K562 (cell line): Measurements from ENCODE around the gene NDUFB10. TPM values are rescaled to one million over a fixed set of nuclear protein-coding genes. Genes with fewer than 3 reads are reported as not detected.

Experiments used
- ATF7 ChIP-seq: fragments of 450-650 bp; IDR thresholded peaks from 2 replicates; pipeline ENCODE4 v1.7.1; 2014; ENCODE audit warnings: mild to moderate bottlenecking, moderate library complexity
- BHLHE40 ChIP-seq: IDR thresholded peaks from 2 replicates; pipeline ENCODE4 v1.6.1; 2011; ENCODE audit warnings: low read length, improper control_type of control experiment
- CHD1 ChIP-seq: fragments of 200-600 bp; sonication (generic); IDR thresholded peaks from one replicate; pipeline ENCODE4 v1.6.1; 2012; ENCODE audit warnings: mild to moderate bottlenecking, moderate library complexity, low read length, inconsistent platforms
- CTBP1 ChIP-seq: fragments of 450-650 bp; IDR thresholded peaks from 2 replicates; pipeline ENCODE4 v1.6.1; 2016; ENCODE audit warnings: borderline replicate concordance
- E2F3 ChIP-seq: fragments of 250-450 bp; sonication (Bioruptor Pico); IDR thresholded peaks from 2 replicates; pipeline ENCODE4 v1.4.0; 2020; ENCODE audit warnings: mild to moderate bottlenecking
- ESRRA ChIP-seq: fragments of 450-650 bp; IDR thresholded peaks from 2 replicates; pipeline ENCODE4 v1.6.1; 2014; ENCODE audit warnings: low read depth, mild to moderate bottlenecking, moderate library complexity, borderline replicate concordance
- FUS ChIP-seq: fragments of 200-400 bp; formaldehyde crosslinking; optimal IDR thresholded peaks from 2 replicates; pipeline ENCODE3; 2017; ENCODE audit warnings: low read depth, low read length
- JUN ChIP-seq, 2 experiments: sonication (generic) in 1 of 2; formaldehyde crosslinking in 1 of 2; IDR thresholded peaks; 2 replicates each; pipeline versions ENCODE4 v1.6.1 to v1.8.0; 2012 to 2022; ENCODE audit warnings: borderline replicate concordance in 2 of 2, mild to moderate bottlenecking in 2 of 2, improper control_type of control experiment in 1 of 2, low read depth in 1 of 2, low read length in 1 of 2, missing genetic modification reagents in 1 of 2
- JUND ChIP-seq, 2 experiments: IDR thresholded peaks; 2 replicates in 1 of 2; 3 replicates in 1 of 2; pipeline ENCODE4 v1.6.1; 2011; ENCODE audit warnings: borderline replicate concordance in 2 of 2, low read depth in 2 of 2, low read length in 2 of 2, improper control_type of control experiment in 1 of 2, missing biosample characterization in 1 of 2, missing genetic modification characterization in 1 of 2, missing genetic modification reagents in 1 of 2
- NCOA6 ChIP-seq: fragments of 450-650 bp; IDR thresholded peaks from 2 replicates; pipeline ENCODE4 v1.6.1; 2017; ENCODE audit warnings: mild to moderate bottlenecking
- NFATC3 ChIP-seq: fragments of 450-650 bp; IDR thresholded peaks from 2 replicates; pipeline ENCODE4 v1.6.1; 2017; ENCODE audit warnings: mild to moderate bottlenecking
- NR3C1 ChIP-seq: sonication (generic); formaldehyde crosslinking; IDR thresholded peaks from 2 replicates; pipeline ENCODE4 v1.8.1; 2022; ENCODE audit warnings: missing genetic modification reagents
- PHF8 ChIP-seq: fragments of 200-600 bp; sonication (generic); IDR thresholded peaks from 2 replicates; pipeline ENCODE4 v1.6.1; 2012; ENCODE audit warnings: mixed run types, mild to moderate bottlenecking, inconsistent platforms, low read length, moderate library complexity, borderline replicate concordance
- POLR3G ChIP-seq: IDR thresholded peaks from 2 replicates; pipeline ENCODE4 v1.6.1; 2011; ENCODE audit not compliant: insufficient read length, insufficient replicate concordance; ENCODE audit errors: extremely low read depth
- PTTG1 ChIP-seq: fragments of 450-650 bp; IDR thresholded peaks from 2 replicates; pipeline ENCODE4 v1.6.1; 2016; ENCODE audit warnings: low read depth, mild to moderate bottlenecking, missing genetic modification characterization, missing compliant biosample characterization
- SMAD1 ChIP-seq: fragments of 150-350 bp; IDR thresholded peaks from 2 replicates; pipeline ENCODE4 v1.6.1; 2014; ENCODE audit warnings: low read length, low read depth; ENCODE audit not compliant: partially characterized antibody
- SMARCA5 ChIP-seq: fragments of 450-650 bp; IDR thresholded peaks from 2 replicates; pipeline ENCODE4 v1.6.1; 2016
- SMC3 ChIP-seq: conservative IDR thresholded peaks from 2 replicates; pipeline ENCODE4 v1.6.1; 2011; ENCODE audit warnings: low read depth, low read length, improper control_type of control experiment; ENCODE audit not compliant: insufficient read depth
- STAG1 ChIP-seq: sonication (generic); formaldehyde crosslinking; IDR thresholded peaks from 2 replicates; pipeline ENCODE4 v1.5.0; 2020; ENCODE audit warnings: missing genetic modification reagents, borderline replicate concordance
- TEAD1 ChIP-seq, 2 experiments: fragments of 450-650 bp in 1 of 2; sonication (generic) in 1 of 2; formaldehyde crosslinking; IDR thresholded peaks; 2 replicates each; pipeline versions ENCODE4 v1.4.0 to v1.8.0; 2020 to 2022; ENCODE audit warnings: mild to moderate bottlenecking in 2 of 2, missing genetic modification reagents in 1 of 2
- ZBTB9 ChIP-seq: fragments of 450-650 bp; formaldehyde crosslinking; IDR thresholded peaks from 2 replicates; pipeline ENCODE4 v1.4.0; 2020; ENCODE audit warnings: mild to moderate bottlenecking, moderate library complexity
- ZNF232 ChIP-seq: sonication (generic); formaldehyde crosslinking; IDR thresholded peaks from 2 replicates; pipeline ENCODE4 v1.8.0; 2022; ENCODE audit warnings: mild to moderate bottlenecking, missing genetic modification reagents
- ZNF24 ChIP-seq: fragments of 450-650 bp; IDR thresholded peaks from 2 replicates; pipeline ENCODE4 v1.6.1; 2016
- ZNF75A ChIP-seq: fragments of 450-650 bp; formaldehyde crosslinking; IDR thresholded peaks from 2 replicates; pipeline ENCODE4 v1.4.0; 2020; ENCODE audit warnings: mild to moderate bottlenecking
- ZZZ3 ChIP-seq: fragments of 450-650 bp; IDR thresholded peaks from 2 replicates; pipeline ENCODE4 v1.6.1; 2016; ENCODE audit warnings: antibody characterized with exemption, mild to moderate bottlenecking, moderate library complexity
- polyA plus RNA-seq, 8 experiments: library from polyadenylated mRNA; depleted of rRNA in 4 of 8; stranded (reverse) in 5 of 8; unstranded in 3 of 8; fragments of >200 nt; fragmentation: Nextera tagmentation in 2 of 8; fragmentation: Illumina TruSeq in 1 of 8; extraction: Ambion mirVana in 2 of 8; extraction: Trizol in 1 of 8; gene quantifications; 2 replicates each; pipeline versions ENCODE4 v1.2.1 to v1.2.3, GENCODE V29; 2011 to 2014; ENCODE audit warnings: inconsistent platforms in 1 of 8, missing spikeins in 1 of 8
- total RNA-seq, 7 experiments: library from RNA; depleted of rRNA in 6 of 7; stranded (reverse); fragments of >200 nt in 6 of 7; fragmentation: Illumina TruSeq in 2 of 7; extraction: Trizol in 2 of 7; gene quantifications; 2 replicates each; pipeline versions ENCODE4 v1.2.1 to v1.2.3, GENCODE V29; 2011 to 2021; ENCODE audit warnings: low replicate concordance in 1 of 7
- TF ChIP-seq, protein P1 (sequence below), 2 experiments: fragments of 450-650 bp in 1 of 2; sonication (generic) in 1 of 2; formaldehyde crosslinking in 1 of 2; IDR thresholded peaks in 1 of 2; conservative IDR thresholded peaks in 1 of 2; 2 replicates each; pipeline versions ENCODE4 v1.6.1 to v1.8.1; 2016 to 2023; ENCODE audit warnings: mild to moderate bottlenecking in 2 of 2, moderate library complexity in 2 of 2, inconsistent platforms in 1 of 2, missing genetic modification reagents in 1 of 2

NDUFB10 gene
- total and polyA plus RNA-seq, 9 of the 15 experiments (the other 6 are each of a cell fraction or from before 2014, with no cell fraction given) = 69.3 to 527 (median 161) TPM

DNA sequence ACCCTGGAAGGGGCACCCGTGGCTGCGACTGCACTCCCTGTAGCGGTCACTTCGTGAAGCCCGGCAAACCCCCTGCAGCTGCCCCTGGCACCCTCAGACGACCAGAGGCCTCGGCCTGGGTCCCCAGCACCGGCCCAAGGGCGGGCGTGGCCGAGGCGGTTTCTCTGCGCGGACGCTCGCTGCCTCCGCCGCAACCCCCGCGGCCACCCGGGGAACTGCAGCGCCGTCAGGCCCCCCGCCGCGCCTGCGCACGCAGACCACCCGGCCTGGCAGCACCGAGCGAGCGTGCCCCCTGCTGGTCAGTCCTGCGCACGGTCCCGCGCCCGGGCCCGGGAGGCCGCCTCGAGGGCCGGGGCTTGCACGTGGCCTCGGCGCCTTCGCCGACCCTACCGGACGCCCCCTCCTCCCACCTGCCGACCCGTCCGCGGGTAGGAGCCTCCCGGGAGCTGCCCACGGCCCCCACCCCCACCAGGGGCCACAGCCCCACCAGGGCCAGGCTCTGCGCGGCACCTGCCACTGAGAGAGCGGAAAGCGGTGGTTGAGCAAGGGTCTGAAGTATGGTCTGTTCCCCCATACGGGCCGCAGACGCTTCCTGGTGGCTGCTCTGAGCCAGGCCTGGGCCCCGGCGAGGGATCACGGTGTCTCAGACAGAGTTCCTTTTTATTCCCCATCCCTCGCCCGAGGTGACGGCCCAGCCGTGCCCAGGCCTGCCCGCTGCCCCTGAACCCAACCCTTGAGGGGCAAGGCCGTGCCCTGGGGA lies 29.6 kb upstream of the NDUFB10 start (continued):
- TF ChIP-seq NR3C1 (CRISPR knock-in tag) (no peak; the same call in none of the 2 replicates), JUND (IDR thresholded peaks at IDR 0.05; ENCODE audit: borderline replicate concordance, low read depth, low read length) (peak; percentile 44), JUND (tag; IDR thresholded peaks at IDR 0.05; ENCODE audit: borderline replicate concordance, low read depth, low read length) (no peak; the same call in 2 of the 3 replicates), ZZZ3 (no peak), ESRRA (peak; percentile 74), NFATC3 (no peak), SMARCA5 (no peak), CHD1 (no peak), TEAD1 (CRISPR knock-in tag; IDR thresholded peaks at IDR 0.05) (peak in 1 of 2 experiments; percentile 89; a peak in 2 of 4 replicates), CTBP1 (peak; percentile 84; the same call in 1 of the 2 replicates), ZNF24 (peak; percentile 53; the same call in 1 of the 2 replicates), POLR3G (no peak), STAG1 (CRISPR knock-in tag) (peak; percentile 94), ZBTB9 (CRISPR knock-in tag) (peak; percentile 47; the same call in 1 of the 2 replicates), E2F3 (CRISPR knock-in tag) (0 out of 2 replicates have a peak, but pooled peaks have one; percentile 81), FUS (no peak), JUN (IDR thresholded peaks at IDR 0.05; ENCODE audit: borderline replicate concordance, low read depth, low read length) (0 out of 2 replicates have a peak, but pooled peaks have one; percentile 24), JUN (CRISPR knock-in tag; IDR thresholded peaks at IDR 0.05; ENCODE audit: borderline replicate concordance) (no peak; the same call in 1 of the 2 replicates), PTTG1 (tag) (no peak), ATF7 (peak; percentile 60), ZNF75A (CRISPR knock-in tag) (no peak), NCOA6 (no peak), PHF8 (peak; percentile 71; the same call in 1 of the 2 replicates), SMAD1 (no peak), SMC3 (peak; percentile 95), BHLHE40 (peak; percentile 44), ZNF232 (CRISPR knock-in tag) (no peak)
- TF ChIP-seq, protein P1, sequence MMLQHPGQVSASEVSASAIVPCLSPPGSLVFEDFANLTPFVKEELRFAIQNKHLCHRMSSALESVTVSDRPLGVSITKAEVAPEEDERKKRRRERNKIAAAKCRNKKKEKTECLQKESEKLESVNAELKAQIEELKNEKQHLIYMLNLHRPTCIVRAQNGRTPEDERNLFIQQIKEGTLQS (IDR thresholded peaks at IDR 0.05) = no peak
- TF ChIP-seq, protein P1 (CRISPR knock-in tag; conservative IDR thresholded peaks at IDR 0.05) = 0 out of 2 replicates have a peak, but pooled peaks have one; percentile 32
